Liver (tissue), 9 donors: ENCODE results near the gene PARD6B. TPM values are rescaled to one million over a fixed set of nuclear protein-coding genes. Genes with fewer than 3 reads are reported as not detected.

Experiments used
- DNase-seq: peaks from one replicate; pipeline ENCODE4 v3.0.0-alpha.2; 2017; ENCODE audit warnings: low spot score
- H3K27ac ChIP-seq, 2 donors: one replicate each; pipeline ENCODE4 v1.7.0; 2013; ENCODE audit warnings: inconsistent platforms in 2 of 2, low read length in 2 of 2, control low read depth in 1 of 2, low read depth in 1 of 2, mild to moderate bottlenecking in 1 of 2
- H3K27me3 ChIP-seq, 4 donors: one replicate each; pipeline versions ENCODE4 v1.6.1 to v1.7.0; 2013; ENCODE audit warnings: low read length in 3 of 4, inconsistent platforms in 1 of 4, mild to moderate bottlenecking in 1 of 4, moderate library complexity in 1 of 4; ENCODE audit not compliant: control insufficient read depth in 4 of 4, insufficient read depth in 4 of 4
- H3K36me3 ChIP-seq, 4 donors: one replicate each; pipeline versions ENCODE4 v1.6.1 to v1.7.0; 2013; ENCODE audit warnings: low read length in 3 of 4, mild to moderate bottlenecking in 3 of 4, low read depth in 1 of 4, moderate library complexity in 1 of 4; ENCODE audit not compliant: control insufficient read depth in 4 of 4, insufficient read depth in 3 of 4
- H3K4me1 ChIP-seq, 4 donors: one replicate each; pipeline versions ENCODE4 v1.6.1 to v1.7.0; 2013; ENCODE audit warnings: low read length in 3 of 4, mild to moderate bottlenecking in 3 of 4, moderate library complexity in 1 of 4; ENCODE audit not compliant: control insufficient read depth in 4 of 4, insufficient read depth in 4 of 4
- H3K4me3 ChIP-seq, 3 donors: one replicate each; pipeline versions ENCODE4 v1.6.1 to v1.7.0; 2013; ENCODE audit warnings: low read length in 3 of 3, control low read depth in 1 of 3, low read depth in 1 of 3, mild to moderate bottlenecking in 1 of 3
- H3K9ac ChIP-seq, 2 donors: one replicate each; pipeline ENCODE4 v1.7.0; 2013; ENCODE audit warnings: low read length in 2 of 2, mild to moderate bottlenecking in 2 of 2, moderate library complexity in 2 of 2, control low read depth in 1 of 2, low read depth in 1 of 2
- H3K9me3 ChIP-seq, 4 donors: one replicate each; pipeline versions ENCODE4 v1.6.1 to v1.7.0; 2013; ENCODE audit warnings: low read length in 3 of 4; ENCODE audit not compliant: control insufficient read depth in 4 of 4
- CTCF ChIP-seq: fragments of 150-350 bp; IDR thresholded peaks from 2 replicates; pipeline ENCODE4 v1.5.1; 2017; ENCODE audit warnings: improper control_type of control experiment, low read depth, low read length; ENCODE audit not compliant: missing input control
- EGR1 ChIP-seq, 2 donors: IDR thresholded peaks; 2 replicates each; pipeline ENCODE4 v1.6.1; 2016 to 2018; ENCODE audit warnings: antibody characterized with exemption in 2 of 2, low read depth in 2 of 2
- FOXA1 ChIP-seq: IDR thresholded peaks from 2 replicates; pipeline ENCODE4 v1.6.1; 2016; ENCODE audit warnings: antibody characterized with exemption
- FOXA2 ChIP-seq: IDR thresholded peaks from 2 replicates; pipeline ENCODE4 v1.6.1; 2016; ENCODE audit warnings: antibody characterized with exemption
- GABPA ChIP-seq, 2 donors: IDR thresholded peaks in 1 of 2; conservative IDR thresholded peaks in 1 of 2; 2 replicates each; pipeline ENCODE4 v1.6.1; 2016; ENCODE audit warnings: antibody characterized with exemption in 2 of 2, mild to moderate bottlenecking in 1 of 2, moderate library complexity in 1 of 2
- HNF4A ChIP-seq, 2 donors: conservative IDR thresholded peaks; 2 replicates each; pipeline ENCODE4 v1.6.1; 2016; ENCODE audit warnings: antibody characterized with exemption in 2 of 2, mild to moderate bottlenecking in 2 of 2
- HNF4G ChIP-seq: IDR thresholded peaks from 2 replicates; pipeline ENCODE4 v1.6.1; 2016; ENCODE audit warnings: antibody characterized with exemption
- JUND ChIP-seq, 2 donors: IDR thresholded peaks; 2 replicates each; pipeline ENCODE4 v1.6.1; 2016; ENCODE audit warnings: antibody characterized with exemption in 2 of 2
- NR2F2 ChIP-seq: IDR thresholded peaks from 2 replicates; pipeline ENCODE4 v1.6.1; 2016; ENCODE audit warnings: antibody characterized with exemption
- REST ChIP-seq: IDR thresholded peaks from 2 replicates; pipeline ENCODE4 v1.6.1; 2016; ENCODE audit warnings: antibody characterized with exemption, mild to moderate bottlenecking
- SP1 ChIP-seq: IDR thresholded peaks from 2 replicates; pipeline ENCODE4 v1.6.1; 2018; ENCODE audit warnings: antibody characterized with exemption, mild to moderate bottlenecking
- TAF1 ChIP-seq: conservative IDR thresholded peaks from 2 replicates; pipeline ENCODE4 v1.6.1; 2016; ENCODE audit warnings: antibody characterized with exemption, mild to moderate bottlenecking
- YY1 ChIP-seq: IDR thresholded peaks from 2 replicates; pipeline ENCODE4 v1.6.1; 2016; ENCODE audit warnings: antibody characterized with exemption, mild to moderate bottlenecking
- ZBTB33 ChIP-seq: IDR thresholded peaks from 2 replicates; pipeline ENCODE4 v1.6.1; 2016; ENCODE audit warnings: antibody characterized with exemption
- WGBS: extraction: QIAGEN DNeasy Blood & Tissue Kit; methylation state at CpG from one replicate; pipeline ENCODE4 v1.1.7; 2013; 5-methylcytosine and 5-hydroxymethylcytosine counted together
- polyA plus RNA-seq, 2 donors: library from polyadenylated mRNA; stranded (reverse) in 1 of 2; unstranded in 1 of 2; fragments of 200-250 nt in 1 of 2; fragments of >200 nt in 1 of 2; fragmentation: Nextera tagmentation in 1 of 2; extraction: Ambion mirVana in 1 of 2; gene quantifications; one replicate each; pipeline versions ENCODE4 v1.2.1 to v1.2.3, GENCODE V29; 2013 to 2015
- total RNA-seq, 2 donors: library from RNA; depleted of rRNA; stranded (reverse); fragments of >200 nt; gene quantifications; one replicate each; pipeline ENCODE4 v1.2.3, GENCODE V29; 2014
- TF ChIP-seq, protein P1 (sequence below): IDR thresholded peaks from 2 replicates; pipeline ENCODE4 v1.6.1; 2016; ENCODE audit warnings: antibody characterized with exemption
- TF ChIP-seq, protein P2 (sequence below): IDR thresholded peaks from 2 replicates; pipeline ENCODE4 v1.6.1; 2016; ENCODE audit warnings: antibody characterized with exemption
- donor health status: healthy.
- donor health status: healthy.
- donor health status: healthy.
- donor health status: healthy.
- donor health status: healthy.

Gene PARD6B
- total and polyA plus RNA-seq, 4 donors: 1.2 to 8.8 (median 5.9) TPM

DNA sequence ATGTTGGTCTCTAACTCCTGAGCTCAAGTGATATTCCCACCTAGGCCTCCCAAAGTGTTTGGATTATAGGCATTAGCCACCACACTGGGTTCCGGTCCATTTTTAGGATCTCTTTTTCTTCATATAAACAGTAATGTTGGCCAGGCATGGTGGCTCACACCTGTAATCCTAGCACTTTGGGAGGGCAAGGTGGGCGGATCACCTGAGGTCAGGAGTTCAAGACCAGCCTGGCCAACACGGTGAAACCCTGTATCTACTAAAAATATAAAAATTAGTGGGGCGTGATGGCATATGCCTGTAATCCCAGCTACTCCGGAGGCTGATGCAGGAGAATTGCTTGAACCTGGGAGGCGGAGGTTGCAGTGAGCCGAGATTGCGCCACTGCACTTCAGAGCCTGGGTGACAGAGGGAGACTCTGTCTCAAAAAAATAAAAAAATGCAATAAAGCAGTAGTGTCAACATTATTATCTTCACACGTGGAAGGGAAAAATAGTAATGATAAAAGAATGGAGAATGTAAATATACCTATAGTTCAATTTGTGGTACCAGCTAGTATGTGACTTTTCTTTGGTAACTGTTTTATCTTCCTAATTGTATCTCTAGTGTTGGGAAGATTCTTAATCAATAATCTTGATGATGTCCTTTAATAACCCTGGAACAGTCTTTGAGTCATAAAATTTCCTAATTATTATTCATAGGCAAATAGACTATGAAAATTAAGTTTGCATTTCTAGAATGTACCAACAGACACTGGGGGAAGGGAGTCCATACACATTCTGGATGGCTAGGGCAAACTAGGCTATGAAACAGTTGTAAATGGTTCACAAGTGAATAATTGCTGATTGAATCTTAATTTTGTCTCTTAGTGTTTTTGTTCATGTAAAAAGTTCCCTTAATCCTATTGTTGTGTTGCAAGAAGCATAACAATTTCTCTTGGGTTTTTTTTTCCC is 3.6 kb downstream of the PARD6B start:
- Histone ChIP-seq H3K36me3 (no peaks in the 10 kb centered on the region), H3K27ac (no peak overlapping the region), H3K4me1 (peaks cover 4 to 42% (median 17%) of the 10 kb centered on the region in 4 donors), H3K9me3 (no peaks in the 10 kb centered on the region), H3K9ac (no peak overlapping the region), H3K27me3 (no peaks in the 10 kb centered on the region), H3K4me3 (no peak overlapping the region)
- TF ChIP-seq FOXA2: no peak
- TF ChIP-seq FOXA1: no peak
- TF ChIP-seq, protein P1, sequence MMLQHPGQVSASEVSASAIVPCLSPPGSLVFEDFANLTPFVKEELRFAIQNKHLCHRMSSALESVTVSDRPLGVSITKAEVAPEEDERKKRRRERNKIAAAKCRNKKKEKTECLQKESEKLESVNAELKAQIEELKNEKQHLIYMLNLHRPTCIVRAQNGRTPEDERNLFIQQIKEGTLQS: no peak
- TF ChIP-seq CTCF: no peak
- no peak for TF ChIP-seq GABPA (IDR thresholded peaks at IDR 0.05 in 1 of 2, conservative IDR thresholded peaks at IDR 0.05 in 1 of 2)
- TF ChIP-seq REST: no peak
- TF ChIP-seq HNF4G: no peak
- TF ChIP-seq EGR1 (IDR thresholded peaks at IDR 0.05; ENCODE audit: low read depth in 2 of 2): no peak
- TF ChIP-seq NR2F2: no peak
- no peak for TF ChIP-seq ZBTB33
- TF ChIP-seq TAF1: no peak
- TF ChIP-seq JUND (IDR thresholded peaks at IDR 0.05): no peak
- TF ChIP-seq SP1: no peak
- TF ChIP-seq HNF4A (conservative IDR thresholded peaks at IDR 0.05): no peak
- no peak for TF ChIP-seq YY1
- TF ChIP-seq, protein P2, sequence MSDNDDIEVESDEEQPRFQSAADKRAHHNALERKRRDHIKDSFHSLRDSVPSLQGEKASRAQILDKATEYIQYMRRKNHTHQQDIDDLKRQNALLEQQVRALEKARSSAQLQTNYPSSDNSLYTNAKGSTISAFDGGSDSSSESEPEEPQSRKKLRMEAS: no peak
- DNase-seq: no peak
- 86% methylated on average over 9 of the region's 9 CpGs for WGBS
